ENCODE results near the gene FAM171A1.

DNA sequence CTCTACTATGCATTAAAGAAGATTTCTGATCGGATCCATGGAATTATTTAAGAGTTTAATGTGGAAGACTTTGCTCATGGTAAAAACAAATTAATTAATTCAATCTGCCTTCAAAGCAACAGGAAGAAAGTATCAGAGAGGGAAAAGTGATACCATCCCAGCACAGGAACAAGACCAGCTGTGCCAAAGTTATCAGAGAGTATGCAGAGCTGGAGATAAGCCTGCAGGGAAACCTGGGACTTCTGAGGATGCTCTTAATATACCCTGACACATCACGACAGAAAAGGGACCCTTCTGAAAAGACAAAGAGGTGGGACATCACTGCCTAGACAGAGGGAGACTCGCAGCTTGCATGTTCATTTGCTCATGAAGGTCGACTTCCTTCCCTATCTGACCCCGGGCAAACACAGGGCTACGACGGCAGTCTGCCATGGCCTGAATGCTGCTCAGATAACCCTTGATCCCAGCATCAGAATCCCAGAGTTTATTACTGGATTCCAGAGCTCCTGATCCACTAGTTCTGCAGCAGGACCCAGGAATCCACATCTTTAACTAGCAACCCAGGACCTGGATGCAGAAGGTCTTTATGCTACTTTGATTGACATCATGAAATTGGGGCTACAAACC is 29.5 kb downstream of the FAM171A1 start:
- no peak for TF ChIP-seq POLR2A (IDR thresholded peaks at IDR 0.05)
- TF ChIP-seq, protein P1, sequence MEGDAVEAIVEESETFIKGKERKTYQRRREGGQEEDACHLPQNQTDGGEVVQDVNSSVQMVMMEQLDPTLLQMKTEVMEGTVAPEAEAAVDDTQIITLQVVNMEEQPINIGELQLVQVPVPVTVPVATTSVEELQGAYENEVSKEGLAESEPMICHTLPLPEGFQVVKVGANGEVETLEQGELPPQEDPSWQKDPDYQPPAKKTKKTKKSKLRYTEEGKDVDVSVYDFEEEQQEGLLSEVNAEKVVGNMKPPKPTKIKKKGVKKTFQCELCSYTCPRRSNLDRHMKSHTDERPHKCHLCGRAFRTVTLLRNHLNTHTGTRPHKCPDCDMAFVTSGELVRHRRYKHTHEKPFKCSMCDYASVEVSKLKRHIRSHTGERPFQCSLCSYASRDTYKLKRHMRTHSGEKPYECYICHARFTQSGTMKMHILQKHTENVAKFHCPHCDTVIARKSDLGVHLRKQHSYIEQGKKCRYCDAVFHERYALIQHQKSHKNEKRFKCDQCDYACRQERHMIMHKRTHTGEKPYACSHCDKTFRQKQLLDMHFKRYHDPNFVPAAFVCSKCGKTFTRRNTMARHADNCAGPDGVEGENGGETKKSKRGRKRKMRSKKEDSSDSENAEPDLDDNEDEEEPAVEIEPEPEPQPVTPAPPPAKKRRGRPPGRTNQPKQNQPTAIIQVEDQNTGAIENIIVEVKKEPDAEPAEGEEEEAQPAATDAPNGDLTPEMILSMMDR (IDR thresholded peaks at IDR 0.05) = no peak

Measured in prostate gland (tissue), 2 donors.